ENCODE results near the gene SPSB2.

- TF ChIP-seq POLR2A (IDR thresholded peaks at IDR 0.05) (no peak), CTCF (IDR thresholded peaks at IDR 0.05) (no peak)
These were observed 23.0 kb downstream of the SPSB2 start for GRCh38 chr12:6849976-6850560.

Measured in breast epithelium (tissue), 3 donors.